Measurements from ENCODE around the gene RGCC.

RGCC gene

GRCh38 chr13:41454170-41454569, 3.2 kb upstream of the RGCC start:
- DNase-seq, result no peak

GRCh38 chr13:41455725-41456419, 1.5 kb upstream of the RGCC start:
- no peak for DNase-seq

- no peak for DNase-seq
Observed at GRCh38 chr13:41457589-41458186, 338 bp downstream of the RGCC start.

- DNase-seq, result no peak
Observed at GRCh38 chr13:41458187-41458760, 924 bp downstream of the RGCC start.

GRCh38 chr13:41458761-41459431, 1.5 kb downstream of the RGCC start:
- DNase-seq, result no peak

- no peak for DNase-seq
Observed at GRCh38 chr13:41459432-41460073, 2.2 kb downstream of the RGCC start.

GRCh38 chr13:41460074-41460465, 2.7 kb downstream of the RGCC start:
- no peak for DNase-seq

- DNase-seq, result no peak
Observed at GRCh38 chr13:41460930-41461329, 3.6 kb downstream of the RGCC start.

- DNase-seq, result no peak
Observed at GRCh38 chr13:41461527-41462139, 4.3 kb downstream of the RGCC start.

- DNase-seq, result no peak
Observed at GRCh38 chr13:41462427-41462826, 5.1 kb downstream of the RGCC start.

GRCh38 chr13:41463838-41464602, 6.7 kb downstream of the RGCC start:
- no peak for DNase-seq

- DNase-seq, result no peak
Observed at GRCh38 chr13:41465241-41465847, 8.0 kb downstream of the RGCC start.

GRCh38 chr13:41465898-41466320, 8.6 kb downstream of the RGCC start:
- no peak for DNase-seq

- no peak for DNase-seq
Observed at GRCh38 chr13:41467425-41467945, 10.1 kb downstream of the RGCC start.

GRCh38 chr13:41468631-41469030, 11.3 kb downstream of the RGCC start:
- no peak for DNase-seq

- DNase-seq, result no peak
Observed at GRCh38 chr13:41470196-41470595, 12.8 kb downstream of the RGCC start.

GRCh38 chr13:41471785-41472184, 14.4 kb downstream of the RGCC start:
- DNase-seq, result no peak

GRCh38 chr13:41487222-41487621, 29.9 kb downstream of the RGCC start:
- no peak for DNase-seq

GRCh38 chr13:41488124-41488523, 30.8 kb downstream of the RGCC start:
- no peak for DNase-seq

GRCh38 chr13:41490371-41491015, 33.1 kb downstream of the RGCC start:
- no peak for DNase-seq

GRCh38 chr13:41491436-41491835, 34.1 kb downstream of the RGCC start:
- DNase-seq, result no peak

Data from NCI-H510A treated with DMSO at 0.1 percent for 48 hours (cell line).